Measurements from ENCODE around the gene EFS.

GRCh38 chr14:23384364-23385080 lies 19.6 kb upstream of the EFS start:
- TF ChIP-seq, protein P1, sequence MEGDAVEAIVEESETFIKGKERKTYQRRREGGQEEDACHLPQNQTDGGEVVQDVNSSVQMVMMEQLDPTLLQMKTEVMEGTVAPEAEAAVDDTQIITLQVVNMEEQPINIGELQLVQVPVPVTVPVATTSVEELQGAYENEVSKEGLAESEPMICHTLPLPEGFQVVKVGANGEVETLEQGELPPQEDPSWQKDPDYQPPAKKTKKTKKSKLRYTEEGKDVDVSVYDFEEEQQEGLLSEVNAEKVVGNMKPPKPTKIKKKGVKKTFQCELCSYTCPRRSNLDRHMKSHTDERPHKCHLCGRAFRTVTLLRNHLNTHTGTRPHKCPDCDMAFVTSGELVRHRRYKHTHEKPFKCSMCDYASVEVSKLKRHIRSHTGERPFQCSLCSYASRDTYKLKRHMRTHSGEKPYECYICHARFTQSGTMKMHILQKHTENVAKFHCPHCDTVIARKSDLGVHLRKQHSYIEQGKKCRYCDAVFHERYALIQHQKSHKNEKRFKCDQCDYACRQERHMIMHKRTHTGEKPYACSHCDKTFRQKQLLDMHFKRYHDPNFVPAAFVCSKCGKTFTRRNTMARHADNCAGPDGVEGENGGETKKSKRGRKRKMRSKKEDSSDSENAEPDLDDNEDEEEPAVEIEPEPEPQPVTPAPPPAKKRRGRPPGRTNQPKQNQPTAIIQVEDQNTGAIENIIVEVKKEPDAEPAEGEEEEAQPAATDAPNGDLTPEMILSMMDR (IDR thresholded peaks at IDR 0.05): no peak
- no peak for TF ChIP-seq EP300 (IDR thresholded peaks at IDR 0.05)
